ENCODE measurements around the gene TMX2.
"Not testable (repeated sequence)": the region's sequence is repeated elsewhere in the genome, so short reads cannot be mapped to it uniquely, and the experiment has no call there.

TMX2 gene

DNA sequence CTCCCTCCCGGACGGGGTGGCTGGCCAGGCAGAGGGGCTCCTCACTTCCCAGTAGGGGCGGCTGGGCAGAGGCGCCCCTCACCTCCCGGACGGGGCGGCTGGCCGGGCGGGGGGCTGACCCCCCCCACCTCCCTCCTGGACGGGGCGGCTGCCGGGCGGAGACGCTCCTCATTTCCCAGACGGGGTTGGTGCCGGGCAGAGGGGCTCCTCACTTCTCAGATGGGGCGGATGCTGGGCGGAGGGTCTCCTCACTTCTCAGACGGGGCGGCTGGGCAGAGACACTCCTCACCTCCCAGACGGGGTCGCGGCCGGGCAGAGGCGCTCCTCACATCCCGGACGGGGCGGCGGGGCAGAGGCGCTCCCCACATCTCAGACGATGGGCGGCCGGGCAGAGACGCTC, 4.3 kb downstream of the TMX2 start:
- not testable (repeated sequence) for DNase-seq

DNA sequence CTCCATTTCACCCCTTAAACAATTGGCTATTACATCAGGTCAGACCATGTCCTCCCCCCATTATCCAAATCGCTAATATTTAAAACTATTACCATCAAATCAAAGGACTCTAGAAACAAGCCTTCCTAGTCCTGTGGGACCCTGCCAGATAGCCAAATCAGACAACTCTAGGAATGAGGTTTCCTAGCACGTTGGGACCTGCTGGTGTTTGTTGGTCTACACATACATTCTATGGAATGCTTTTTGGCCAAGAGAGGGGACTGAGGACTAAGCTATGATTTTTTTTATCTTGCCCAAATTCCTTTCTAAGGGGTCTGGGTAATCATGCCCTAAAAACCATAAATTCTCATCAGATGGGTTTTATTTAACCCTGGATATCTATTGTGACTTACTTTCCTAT, 14.8 kb downstream of the TMX2 start:
- no peak for DNase-seq

DNA sequence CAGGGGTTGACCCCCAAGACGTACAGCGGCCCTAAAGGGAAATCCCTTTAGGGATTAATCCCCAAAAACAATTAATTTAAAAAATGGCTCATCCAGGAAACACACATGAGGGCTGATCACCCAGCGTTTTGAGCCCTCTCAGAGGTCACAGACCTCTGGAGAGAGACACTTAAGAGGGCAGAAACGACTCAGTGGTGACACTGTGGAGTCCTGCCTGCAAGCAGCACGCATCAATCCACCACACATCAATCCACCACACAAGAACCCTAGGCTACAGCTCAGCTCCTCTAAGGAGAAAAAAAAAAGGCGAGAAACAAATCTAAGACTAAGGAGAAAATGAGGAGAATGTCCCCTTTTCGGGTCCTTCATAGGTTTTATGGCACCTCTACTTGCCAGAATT, 16.4 kb downstream of the TMX2 start:
- no peak for DNase-seq

GRCh38 chr11:57729479-57729878, 17.1 kb downstream of the TMX2 start:
- DNase-seq = no peak

DNA sequence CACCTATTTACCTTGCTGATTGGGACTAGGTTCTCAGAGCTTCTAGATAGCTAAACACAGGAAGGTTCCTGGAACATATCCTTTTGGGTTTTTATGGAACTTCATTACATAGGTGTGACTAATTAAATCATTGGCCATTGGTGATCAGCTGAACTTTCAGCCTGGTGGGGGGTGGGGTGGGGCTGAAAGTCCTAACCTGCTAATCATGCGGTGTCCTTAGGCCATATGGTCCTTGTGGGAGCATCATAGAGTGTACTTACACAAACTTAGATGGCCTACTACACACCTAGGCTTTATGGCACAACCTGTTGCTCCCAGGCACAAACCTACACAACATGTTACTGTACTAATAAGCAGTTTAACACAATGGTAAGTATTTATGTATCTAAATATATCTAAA, 20.3 kb downstream of the TMX2 start:
- no peak for DNase-seq

DNA sequence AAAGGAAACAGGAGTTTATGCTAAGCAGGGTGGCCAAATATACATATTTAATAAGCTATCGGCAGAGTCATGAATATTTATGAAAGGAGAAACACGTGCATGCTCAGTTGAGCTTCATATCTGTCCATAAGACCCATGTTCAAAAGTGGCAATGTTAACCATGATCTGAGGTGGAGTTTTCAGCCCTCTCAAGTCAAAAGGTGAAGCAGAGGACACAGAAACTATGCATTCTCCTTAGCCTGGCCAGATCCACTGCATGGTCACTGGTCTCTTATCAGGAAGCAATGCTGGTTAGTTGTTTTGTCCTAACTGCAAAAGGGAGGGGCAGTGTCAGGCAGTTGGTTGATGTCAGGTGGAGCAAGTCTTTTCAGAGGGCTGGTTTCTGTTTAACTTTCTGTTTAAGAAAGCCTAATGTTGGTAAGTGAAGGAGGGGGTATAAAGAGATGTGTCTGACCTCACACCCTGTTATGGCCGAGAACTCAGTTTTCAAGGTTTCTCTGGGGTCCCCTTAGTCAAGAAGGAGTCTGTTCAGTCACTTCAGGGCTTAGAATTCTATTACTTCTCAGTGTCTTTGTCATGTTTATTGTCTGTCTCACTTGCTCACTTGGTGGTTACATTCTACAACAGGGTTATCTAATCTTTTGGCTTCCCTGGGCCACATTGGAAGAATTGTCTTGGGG, 23.4 kb downstream of the TMX2 start:
- DNase-seq = no peak

DNA sequence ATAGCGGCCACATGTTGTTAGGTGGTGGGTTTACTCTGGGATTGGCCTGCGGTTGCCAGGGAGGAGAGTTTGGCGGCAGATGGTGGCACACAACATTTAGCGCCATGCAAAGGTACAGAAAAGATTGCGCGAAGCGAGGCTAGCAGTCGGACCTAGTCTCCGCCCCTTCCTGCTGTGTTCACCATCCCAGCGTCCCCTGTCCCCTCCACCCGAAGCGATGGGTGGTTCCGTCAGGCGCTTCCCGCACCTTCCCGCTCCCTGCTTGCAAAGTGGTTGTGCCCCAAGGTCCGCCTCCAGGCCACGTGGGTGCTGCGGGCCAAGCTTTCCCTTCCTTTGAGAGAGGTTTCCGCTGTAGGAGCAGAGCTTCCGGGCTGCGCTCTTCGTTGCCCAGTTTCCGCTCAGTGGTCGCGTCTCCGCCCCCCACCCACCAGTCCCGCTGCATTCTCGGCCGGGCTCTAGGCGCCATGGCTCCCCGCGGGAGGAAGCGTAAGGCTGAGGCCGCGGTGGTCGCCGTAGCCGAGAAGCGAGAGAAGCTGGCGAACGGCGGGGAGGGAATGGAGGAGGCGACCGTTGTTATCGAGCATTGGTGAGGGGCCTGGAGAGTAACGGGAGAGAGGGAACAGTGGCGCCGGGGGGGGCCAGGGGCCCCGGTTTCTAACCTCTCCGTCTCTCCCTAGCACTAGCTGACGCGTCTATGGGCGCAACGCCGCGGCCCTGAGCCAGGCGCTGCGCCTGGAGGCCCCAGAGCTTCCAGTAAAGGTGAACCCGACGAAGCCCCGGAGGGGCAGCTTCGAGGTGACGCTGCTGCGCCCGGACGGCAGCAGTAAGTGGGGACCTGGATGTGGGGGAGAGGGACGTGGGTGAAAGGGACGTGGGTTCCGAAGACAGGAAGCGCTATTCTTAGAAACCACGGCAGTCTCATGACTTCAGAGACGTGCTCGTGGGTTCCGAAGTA, 29.0 kb downstream of the TMX2 start, which contains the start of gene SELENOH:
TSS of gene SELENOH (plus strand) at position 360 of the 955 bp plus-strand sequence. CDS start at position 465, 105 bp downstream.
- peak; percentile 93 for DNase-seq

DNA sequence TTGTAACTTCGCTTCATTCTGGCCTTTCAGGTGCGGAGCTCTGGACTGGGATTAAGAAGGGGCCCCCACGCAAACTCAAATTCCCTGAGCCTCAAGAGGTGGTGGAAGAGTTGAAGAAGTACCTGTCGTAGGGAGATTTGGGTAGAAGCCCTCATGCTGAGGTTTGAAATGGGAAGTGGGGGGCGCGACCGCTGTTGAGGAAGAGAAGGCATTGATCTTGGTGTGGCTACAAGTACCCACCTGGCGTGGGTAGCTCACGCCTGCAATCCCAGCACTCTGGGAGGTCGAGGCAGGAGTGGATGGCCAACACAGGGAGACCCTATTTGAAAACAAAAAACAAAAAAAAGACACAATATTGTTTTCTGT, 29.7 kb downstream of the TMX2 start:
- no peak for DNase-seq

DNA sequence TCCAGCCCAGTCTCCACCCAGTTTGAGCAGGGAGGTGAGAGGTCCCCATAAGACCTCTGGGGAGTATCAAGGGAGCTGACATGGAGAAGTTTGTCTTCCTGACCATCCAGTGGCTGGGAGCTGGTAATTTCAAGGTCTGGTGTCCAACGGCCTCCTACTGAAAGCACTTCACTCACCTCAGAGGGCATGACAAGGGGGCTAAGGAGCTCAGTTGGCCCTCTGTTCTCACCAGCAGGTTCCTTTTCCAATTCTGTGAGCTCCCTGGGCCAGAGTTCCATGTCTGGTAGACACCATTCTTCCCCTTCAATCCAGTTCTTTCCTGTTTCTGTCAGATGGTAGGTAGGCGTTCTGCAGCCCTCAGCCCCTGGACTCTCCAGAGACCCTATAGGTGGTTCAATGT, 32.0 kb downstream of the TMX2 start:
- DNase-seq = no peak

DNA sequence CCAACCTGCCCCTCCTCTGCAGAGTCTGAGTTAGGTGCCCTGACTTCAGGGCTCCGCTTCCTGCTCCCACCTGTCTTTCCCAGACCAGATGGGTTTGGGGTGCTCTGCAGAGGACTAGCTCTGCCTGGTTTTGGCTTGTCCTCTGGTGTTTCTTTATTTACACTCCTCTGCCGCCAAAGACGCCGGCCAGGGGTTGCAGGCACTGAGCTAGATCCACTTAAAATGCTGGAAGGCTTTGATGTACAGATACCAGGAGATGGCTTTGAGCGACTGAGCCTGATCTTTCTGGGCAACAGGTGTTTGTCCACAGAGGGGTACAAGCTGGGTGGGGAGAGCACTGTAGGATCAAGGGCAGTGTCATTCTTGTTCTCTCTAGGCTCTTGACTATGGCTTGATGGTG, 32.8 kb downstream of the TMX2 start:
- no peak for DNase-seq

DNA sequence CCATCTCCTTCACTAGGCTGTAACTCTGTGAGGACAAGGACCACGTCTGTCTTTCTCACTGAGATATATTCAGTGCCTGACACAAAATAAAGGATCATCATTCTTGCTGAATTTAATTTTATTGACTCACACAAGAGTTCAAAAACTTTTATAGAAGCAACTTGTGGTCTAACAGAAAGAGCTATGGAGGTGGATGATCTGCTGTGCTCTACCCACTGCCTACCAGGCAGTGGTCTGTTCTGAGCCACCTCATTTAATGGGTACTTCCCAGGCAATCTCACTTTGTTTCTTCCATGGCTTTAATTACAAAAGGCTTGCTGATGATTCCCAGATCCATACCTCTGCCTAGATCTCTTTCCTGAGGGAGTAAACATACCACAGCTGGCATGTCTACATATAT, 34.5 kb downstream of the TMX2 start:
- no peak for DNase-seq

GRCh38 chr11:57751176-57751575, 38.8 kb downstream of the TMX2 start:
- no peak for DNase-seq

- DNase-seq = no peak
Measured at GRCh38 chr11:57751676-57752253, 39.4 kb downstream of the TMX2 start, which contains the start of gene BTBD18. Gene BTBD18 (minus strand): TSS chr11:57751819. CDS start chr11:57751188, 631 bp downstream.

DNA sequence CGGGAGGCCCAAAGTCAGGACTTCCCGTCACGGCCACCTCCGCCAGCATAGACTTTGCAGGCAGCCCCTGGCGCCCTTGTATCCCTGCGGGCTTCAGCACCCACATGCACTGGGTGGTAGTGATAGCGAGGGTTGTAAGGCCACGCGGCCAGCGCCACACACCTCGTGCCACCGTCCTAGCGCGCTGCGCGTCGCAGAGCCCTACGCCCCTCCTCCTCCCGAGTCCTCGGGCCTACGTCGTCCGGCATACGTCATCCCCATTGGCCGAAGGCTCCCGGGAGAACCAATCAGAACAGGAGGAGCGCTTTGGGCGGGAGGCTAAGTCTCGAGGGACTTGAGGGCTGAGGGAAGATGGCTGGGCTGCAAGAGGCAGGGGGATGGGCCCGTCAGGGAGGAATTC, 40.6 kb downstream of the TMX2 start:
- no peak for DNase-seq

GRCh38 chr11:57758174-57758573, 45.8 kb downstream of the TMX2 start:
- no peak for DNase-seq

- DNase-seq = no peak
Measured at GRCh38 chr11:57761301-57762234, 49.2 kb downstream of the TMX2 start, which contains the start of gene CTNND1. Gene CTNND1 (plus strand): TSS chr11:57761802. CDS start chr11:57791479, 29,677 bp downstream.

DNA sequence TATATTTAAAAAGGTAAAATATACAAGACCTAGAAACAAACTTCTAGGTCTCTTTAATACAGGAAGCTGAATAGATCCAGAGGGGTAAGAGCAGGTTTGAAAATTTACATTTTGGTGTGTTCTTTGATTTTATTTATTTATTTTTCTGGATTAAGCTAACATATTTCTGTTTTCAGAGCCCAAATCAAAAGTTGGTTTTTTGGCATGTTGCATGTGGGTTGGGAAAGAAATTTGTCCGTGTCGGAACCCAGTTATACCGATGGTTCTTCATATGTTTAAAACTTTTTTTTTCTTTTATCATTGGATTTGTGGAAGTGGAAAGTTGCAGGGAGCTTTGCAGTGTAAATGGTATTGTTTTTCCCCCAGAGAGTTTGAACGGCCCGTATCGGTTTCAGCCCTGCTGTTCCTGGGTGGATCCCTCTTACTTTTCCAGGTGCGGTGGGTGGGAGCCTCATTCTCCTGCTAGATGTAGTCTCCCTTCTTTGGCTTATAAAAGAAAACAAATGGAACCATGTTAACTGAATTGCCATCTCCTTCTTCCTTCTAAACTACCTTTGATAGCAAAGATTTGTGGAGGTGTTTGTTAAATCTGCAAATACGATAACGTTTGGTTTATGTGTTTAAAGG, 50.0 kb downstream of the TMX2 start:
- no peak for DNase-seq

GRCh38 chr11:57763568-57763967, 51.2 kb downstream of the TMX2 start:
- no peak for DNase-seq

GRCh38 chr11:57764021-57764420, 51.6 kb downstream of the TMX2 start:
- no peak for DNase-seq

- no peak for DNase-seq
Measured at GRCh38 chr11:57764566-57764965, 52.2 kb downstream of the TMX2 start.

- DNase-seq = no peak
Measured at GRCh38 chr11:57764972-57765371, 52.6 kb downstream of the TMX2 start.

- no peak for DNase-seq
Measured at GRCh38 chr11:57770793-57771192, 58.4 kb downstream of the TMX2 start.

Data from DMS79 treated with DMSO at 0.1 percent for 48 hours (cell line).